GM12892 (cell line): Measurements from ENCODE around the gene PHACTR2.

Source experiments
- POLR2A ChIP-seq: IDR thresholded peaks from 2 replicates; pipeline ENCODE4 v1.6.1; 2011; ENCODE audit warnings: low read depth, low read length, control low read depth
- POLR2AphosphoS5 ChIP-seq: IDR thresholded peaks from 2 replicates; pipeline ENCODE4 v1.6.1; 2011; ENCODE audit warnings: low read depth, low read length, control low read depth

GRCh38 chr6:143859891-143860660 is 182.3 kb downstream of the PHACTR2 start:
- TF ChIP-seq POLR2A = no peak
- no peak for TF ChIP-seq POLR2AphosphoS5
